HEK293 (cell line): ENCODE measurements around the gene ZNF664.

Experiments used
- CTCF ChIA-PET: fragments of 350-600 bp; formaldehyde crosslinking; extraction: SDS; loops from one replicate; lab custom pipeline; 2021; ENCODE audit warnings: antibody characterized with exemption; lab: Yijun Ruan, JAX
- POLR2A ChIA-PET: fragments of 300-600 bp; formaldehyde crosslinking; extraction: SDS; loops from one replicate; lab custom pipeline; 2020; ENCODE audit warnings: antibody characterized with exemption, inconsistent platforms; lab: Yijun Ruan, JAX
- H3K27ac ChIP-seq: fragments of 200-500 bp; sonication (Bioruptor generic); 2 replicates; pipeline ENCODE4 v1.5.1; 2014; ENCODE audit warnings: low read depth, low read length, control low read depth, inconsistent platforms; ENCODE audit errors: extremely low read depth
- H3K36me3 ChIP-seq, 2 experiments: fragments of 200-500 bp in 1 of 2; sonication (Bioruptor generic) in 1 of 2; 1 replicate in 1 of 2; 2 replicates in 1 of 2; pipeline ENCODE4 v1.5.1; 2014 to 2017; ENCODE audit warnings: inconsistent platforms in 2 of 2, low read length in 2 of 2; ENCODE audit not compliant: control insufficient read depth in 2 of 2, insufficient read depth in 1 of 2
- H3K4me1 ChIP-seq: fragments of 200-500 bp; sonication (Bioruptor generic); 2 replicates; pipeline ENCODE4 v1.5.1; 2014; ENCODE audit warnings: mild to moderate bottlenecking, low read length, inconsistent platforms; ENCODE audit not compliant: control insufficient read depth, insufficient read depth
- H3K4me3 ChIP-seq: 2 replicates; pipeline ENCODE4 v1.5.1; 2011; ENCODE audit warnings: low read depth, mild to moderate bottlenecking, control low read depth, low read length, moderate library complexity
- H3K9me3 ChIP-seq: fragments of 200-500 bp; sonication (Bioruptor generic); 2 replicates; pipeline ENCODE4 v1.5.1; 2014; ENCODE audit warnings: low read depth, low read length, inconsistent platforms; ENCODE audit not compliant: control insufficient read depth, insufficient read depth
- ELK4 ChIP-seq: IDR thresholded peaks from 2 replicates; pipeline ENCODE4 v1.6.1; 2011; ENCODE audit warnings: mild to moderate bottlenecking, low read depth, low read length, borderline replicate concordance
- KLF10 ChIP-seq: fragments of 450-650 bp; IDR thresholded peaks from 2 replicates; pipeline ENCODE4 v1.5.1; 2018; ENCODE audit warnings: missing biosample characterization, mild to moderate bottlenecking, missing genetic modification characterization
- REPIN1 ChIP-seq: fragments of 450-650 bp; formaldehyde crosslinking; IDR thresholded peaks from 2 replicates; pipeline ENCODE4 v1.5.1; 2017; ENCODE audit warnings: missing biosample characterization, missing genetic modification characterization, low read depth
- SETDB1 ChIP-seq: IDR thresholded peaks from one replicate; pipeline ENCODE4 v1.6.1; 2017; ENCODE audit warnings: mild to moderate bottlenecking, low read length, moderate library complexity, mixed read lengths; ENCODE audit not compliant: insufficient read length
- ZBTB17 ChIP-seq: fragments of 450-650 bp; formaldehyde crosslinking; IDR thresholded peaks from 2 replicates; pipeline ENCODE4 v1.5.1; 2016; ENCODE audit warnings: missing biosample characterization, missing genetic modification characterization
- ZBTB6 ChIP-seq: fragments of 450-650 bp; formaldehyde crosslinking; IDR thresholded peaks from 2 replicates; pipeline ENCODE4 v1.5.1; 2017; ENCODE audit warnings: missing biosample characterization, missing genetic modification characterization
- ZNF169 ChIP-seq: fragments of 450-650 bp; formaldehyde crosslinking; IDR thresholded peaks from 2 replicates; pipeline ENCODE4 v1.5.1; 2016; ENCODE audit warnings: missing biosample characterization, missing genetic modification characterization
- ZNF248 ChIP-seq: fragments of 450-650 bp; formaldehyde crosslinking; IDR thresholded peaks from 2 replicates; pipeline ENCODE4 v1.5.1; 2017; ENCODE audit warnings: missing biosample characterization, missing genetic modification characterization
- ZNF280D ChIP-seq: fragments of 450-650 bp; formaldehyde crosslinking; IDR thresholded peaks from 2 replicates; pipeline ENCODE4 v1.5.1; 2016; ENCODE audit warnings: missing biosample characterization, missing genetic modification characterization
- ZNF292 ChIP-seq: fragments of 450-650 bp; formaldehyde crosslinking; IDR thresholded peaks from 2 replicates; pipeline ENCODE4 v1.5.1; 2016; ENCODE audit warnings: low read depth, missing biosample characterization, missing genetic modification characterization, borderline replicate concordance
- ZNF391 ChIP-seq: fragments of 450-650 bp; formaldehyde crosslinking; IDR thresholded peaks from 2 replicates; pipeline ENCODE4 v1.5.1; 2016; ENCODE audit warnings: low read depth, missing biosample characterization, missing genetic modification characterization, borderline replicate concordance
- ZNF501 ChIP-seq: fragments of 450-650 bp; formaldehyde crosslinking; IDR thresholded peaks from 2 replicates; pipeline ENCODE4 v1.5.1; 2016; ENCODE audit warnings: missing biosample characterization, missing genetic modification characterization
- ZNF704 ChIP-seq: fragments of 450-650 bp; formaldehyde crosslinking; IDR thresholded peaks from 2 replicates; pipeline ENCODE4 v1.5.1; 2016; ENCODE audit warnings: missing biosample characterization, missing genetic modification characterization
- ZNF792 ChIP-seq: fragments of 450-650 bp; formaldehyde crosslinking; IDR thresholded peaks from 2 replicates; pipeline ENCODE4 v1.5.1; 2016; ENCODE audit warnings: missing biosample characterization, missing genetic modification characterization
- ZSCAN5A ChIP-seq: fragments of 450-650 bp; formaldehyde crosslinking; IDR thresholded peaks from 2 replicates; pipeline ENCODE4 v1.5.1; 2016; ENCODE audit warnings: missing biosample characterization, missing genetic modification characterization
- TF ChIP-seq, protein P1 (sequence below): fragments of 450-650 bp; formaldehyde crosslinking; IDR thresholded peaks from 2 replicates; pipeline ENCODE4 v1.5.1; 2017; ENCODE audit warnings: missing biosample characterization, missing genetic modification characterization

Gene ZNF664

DNA sequence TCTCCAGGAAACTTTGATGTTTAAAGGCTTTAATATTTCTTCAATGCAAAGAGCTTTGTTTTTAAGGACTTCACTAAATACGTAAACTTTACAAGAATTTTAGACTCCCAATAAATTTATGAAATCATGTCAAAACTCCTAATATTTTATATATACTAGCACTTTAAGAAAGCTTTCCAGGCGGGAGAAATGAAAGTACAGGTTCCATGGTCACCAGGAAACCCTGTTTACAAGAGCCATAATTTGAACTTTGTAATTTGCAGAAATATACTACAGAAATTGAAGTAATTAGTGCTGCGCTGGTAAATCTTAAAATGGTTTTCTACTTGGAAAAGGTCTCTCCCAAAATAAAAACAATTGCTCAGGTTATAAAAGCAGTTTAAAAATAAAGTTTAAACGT is 9.2 kb upstream of the ZNF664 start:
- TF ChIP-seq ZNF169 (tag by site-specific recombination): no peak
- Histone ChIP-seq H3K9me3 (no peaks in the 10 kb centered on the region), H3K27ac (no peak overlapping the region), H3K4me1 (peaks cover 4% of the 10 kb centered on the region; the same call in 1 of the 2 replicates), H3K4me3 (no peak overlapping the region), H3K36me3 (peaks cover 0 to 7% of the 10 kb centered on the region in 2 experiments; a peak in 1 of 3 replicates)
- ChIA-PET CTCF (interaction anchor here (0.6 kb wide), 1 partner anchor 58 kb away, joined by 5 read pairs; no protein-coding TSS in a partner anchor), POLR2A (interaction anchor here (0.9 kb wide), 1 partner anchor 9 kb away, joined by 3 read pairs; the partner anchor contains the start of genes CCDC92 and ZNF664)

DNA sequence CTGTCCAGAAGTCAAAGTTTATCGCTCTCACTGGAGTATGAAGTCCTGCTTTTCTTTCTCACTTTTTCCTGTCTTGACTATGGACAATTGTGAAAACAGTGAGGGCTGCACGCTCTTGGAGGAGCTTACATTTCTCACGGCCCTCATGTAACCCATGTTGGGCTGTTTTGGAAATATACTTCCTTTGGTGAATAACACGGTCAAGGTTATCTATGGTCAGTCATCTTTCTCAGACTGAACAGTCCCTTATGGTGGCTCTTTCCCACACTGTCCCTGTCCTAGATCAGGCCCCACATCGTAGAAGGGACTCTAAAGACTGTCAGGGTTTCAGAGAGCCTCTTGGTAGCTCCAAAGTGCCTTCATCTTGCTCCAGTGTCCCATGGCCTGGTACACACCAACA is 7.6 kb upstream of the ZNF664 start:
- Histone ChIP-seq H3K9me3 (no peaks in the 10 kb centered on the region), H3K4me1 (peaks cover 4% of the 10 kb centered on the region), H3K27ac (no peak overlapping the region), H3K36me3 (peaks cover 0 to 7% of the 10 kb centered on the region in 2 experiments; a peak in 1 of 3 replicates), H3K4me3 (no peak overlapping the region)
- POLR2A ChIA-PET: no interaction called here
- TF ChIP-seq ZNF391 (tag by site-specific recombination): no peak
- CTCF ChIA-PET: interaction anchor here (0.6 to 1.2 kb wide), 3 partner anchors 10 to 71 kb away, joined by 3 read pairs; no protein-coding TSS in a partner anchor

GRCh38 chr12:123966596-123966995 is 6.4 kb upstream of the ZNF664 start:
- Histone ChIP-seq H3K36me3 (peaks cover 0 to 7% of the 10 kb centered on the region in 2 experiments; a peak in 1 of 3 replicates), H3K9me3 (no peaks in the 10 kb centered on the region), H3K4me1 (peaks cover 7% of the 10 kb centered on the region), H3K27ac (no peak overlapping the region), H3K4me3 (no peak overlapping the region)
- CTCF ChIA-PET: interaction anchor here (1.4 kb wide), 1 partner anchor 61 kb away, joined by 3 read pairs; no protein-coding TSS in a partner anchor
- no peak for TF ChIP-seq ZBTB17 (tag by site-specific recombination)
- TF ChIP-seq ZNF501 (tag by site-specific recombination): no peak
- no peak for TF ChIP-seq ZNF704 (tag by site-specific recombination)
- TF ChIP-seq ZNF792 (tag by site-specific recombination): no peak
- TF ChIP-seq ELK4: no peak
- TF ChIP-seq ZBTB6 (tag by site-specific recombination): no peak
- TF ChIP-seq KLF10 (tag by site-specific recombination): no peak
- TF ChIP-seq REPIN1 (tag by site-specific recombination): no peak
- POLR2A ChIA-PET: no interaction called here

GRCh38 chr12:123967121-123967586 is 5.9 kb upstream of the ZNF664 start:
- TF ChIP-seq ZNF292 (tag by site-specific recombination) (no peak), ZBTB17 (tag by site-specific recombination) (no peak), SETDB1 (no peak), ZNF248 (tag by site-specific recombination) (no peak), ZSCAN5A (tag by site-specific recombination) (no peak), ZNF280D (tag by site-specific recombination) (no peak)
- TF ChIP-seq, protein P1, sequence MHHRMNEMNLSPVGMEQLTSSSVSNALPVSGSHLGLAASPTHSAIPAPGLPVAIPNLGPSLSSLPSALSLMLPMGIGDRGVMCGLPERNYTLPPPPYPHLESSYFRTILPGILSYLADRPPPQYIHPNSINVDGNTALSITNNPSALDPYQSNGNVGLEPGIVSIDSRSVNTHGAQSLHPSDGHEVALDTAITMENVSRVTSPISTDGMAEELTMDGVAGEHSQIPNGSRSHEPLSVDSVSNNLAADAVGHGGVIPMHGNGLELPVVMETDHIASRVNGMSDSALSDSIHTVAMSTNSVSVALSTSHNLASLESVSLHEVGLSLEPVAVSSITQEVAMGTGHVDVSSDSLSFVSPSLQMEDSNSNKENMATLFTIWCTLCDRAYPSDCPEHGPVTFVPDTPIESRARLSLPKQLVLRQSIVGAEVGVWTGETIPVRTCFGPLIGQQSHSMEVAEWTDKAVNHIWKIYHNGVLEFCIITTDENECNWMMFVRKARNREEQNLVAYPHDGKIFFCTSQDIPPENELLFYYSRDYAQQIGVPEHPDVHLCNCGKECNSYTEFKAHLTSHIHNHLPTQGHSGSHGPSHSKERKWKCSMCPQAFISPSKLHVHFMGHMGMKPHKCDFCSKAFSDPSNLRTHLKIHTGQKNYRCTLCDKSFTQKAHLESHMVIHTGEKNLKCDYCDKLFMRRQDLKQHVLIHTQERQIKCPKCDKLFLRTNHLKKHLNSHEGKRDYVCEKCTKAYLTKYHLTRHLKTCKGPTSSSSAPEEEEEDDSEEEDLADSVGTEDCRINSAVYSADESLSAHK (tag by site-specific recombination): no peak
- ChIA-PET CTCF (interaction anchor here (1.4 kb wide), 1 partner anchor 62 kb away, joined by 3 read pairs; no protein-coding TSS in a partner anchor), POLR2A (no interaction called here)

More at GRCh38 chr12:123967121-123967586, 5.9 kb upstream of the ZNF664 start:
- Histone ChIP-seq H3K27ac (no peak overlapping the region), H3K9me3 (no peaks in the 10 kb centered on the region), H3K4me1 (peaks cover 7% of the 10 kb centered on the region), H3K36me3 (peaks cover 0 to 7% of the 10 kb centered on the region in 2 experiments; a peak in 1 of 3 replicates), H3K4me3 (no peak overlapping the region)
